Erythroblast (primary cell): ENCODE measurements around the gene FAM184A.
A peak's percentile ranks its signal among the peaks of the same experiment; 100 is the strongest.

Experiments used
- DNase-seq, 2 experiments: peaks; one replicate each; lab custom pipeline; 2025; lab: John Stamatoyannopoulos, UW
- GATA1 ChIP-seq: IDR thresholded peaks from 2 replicates; pipeline ENCODE4 v1.6.1; 2011; ENCODE audit warnings: low read depth, mild to moderate bottlenecking, control low read depth, low read length, moderate library complexity
- POLR2A ChIP-seq: IDR thresholded peaks from 2 replicates; pipeline ENCODE4 v1.6.1; 2011; ENCODE audit warnings: mild to moderate bottlenecking, low read length

Gene FAM184A

GRCh38 chr6:119077643-119078375 is 655 bp downstream of the FAM184A start:
- DNase-seq: peak; percentile 61 to 63
- TF ChIP-seq GATA1: no peak
- TF ChIP-seq POLR2A: no peak

- no peak for TF ChIP-seq POLR2A
- TF ChIP-seq GATA1: no peak
- no peak for DNase-seq
Observed at GRCh38 chr6:119077391-119077642, 1.1 kb downstream of the FAM184A start.

GRCh38 chr6:119076576-119077390 is 1.7 kb downstream of the FAM184A start:
- peak in 1 of 2 experiments; percentile 43 for DNase-seq

GRCh38 chr6:119076173-119076572 is 2.3 kb downstream of the FAM184A start:
- TF ChIP-seq GATA1 (no peak), POLR2A (no peak)
- DNase-seq: no peak

More at GRCh38 chr6:119076576-119077390, 1.7 kb downstream of the FAM184A start:
- TF ChIP-seq GATA1: no peak

- DNase-seq: no peak
- no peak for TF ChIP-seq GATA1
- no peak for TF ChIP-seq POLR2A
Observed at GRCh38 chr6:119075200-119075981, 3.1 kb downstream of the FAM184A start.

GRCh38 chr6:119073307-119074051 is 5.0 kb downstream of the FAM184A start:
- TF ChIP-seq GATA1 (no peak), POLR2A (no peak)

GRCh38 chr6:119071576-119071975 is 6.9 kb downstream of the FAM184A start:
- TF ChIP-seq GATA1: no peak
- TF ChIP-seq POLR2A: no peak
- DNase-seq: no peak

More at GRCh38 chr6:119073307-119074051, 5.0 kb downstream of the FAM184A start:
- DNase-seq: peak in 1 of 2 experiments; percentile 28

GRCh38 chr6:119067091-119067490 is 11.4 kb downstream of the FAM184A start:
- TF ChIP-seq POLR2A (no peak), GATA1 (no peak)
- DNase-seq: peak; percentile 74 to 88

GRCh38 chr6:119066517-119066916 is 11.9 kb downstream of the FAM184A start:
- DNase-seq: peak; percentile 61 to 69

GRCh38 chr6:119065955-119066354 is 12.5 kb downstream of the FAM184A start:
- DNase-seq: no peak
- TF ChIP-seq GATA1 (no peak), POLR2A (no peak)

More at GRCh38 chr6:119066517-119066916, 11.9 kb downstream of the FAM184A start:
- no peak for TF ChIP-seq GATA1
- no peak for TF ChIP-seq POLR2A

GRCh38 chr6:119065382-119065781 is 13.1 kb downstream of the FAM184A start:
- DNase-seq: no peak
- TF ChIP-seq GATA1: no peak
- no peak for TF ChIP-seq POLR2A

GRCh38 chr6:119063491-119063890 is 15.0 kb downstream of the FAM184A start:
- DNase-seq: no peak
- TF ChIP-seq GATA1 (no peak), POLR2A (no peak)

- TF ChIP-seq POLR2A: no peak
- no peak for TF ChIP-seq GATA1
- DNase-seq: no peak
Observed at GRCh38 chr6:119061215-119061614, 17.2 kb downstream of the FAM184A start.
